B cell (primary cell): ENCODE data around the gene LDHA. TPM values are rescaled to one million over a fixed set of nuclear protein-coding genes. Genes with fewer than 3 reads are reported as not detected.

Experiments used
- ATAC-seq: fragments of 200-7000 bp; cut with Tn5 transposase; one replicate; pipeline ENCODE4 v1.10.0; 2021; ENCODE audit warnings: low read depth, mild to moderate bottlenecking, moderate number of reproducible peaks, moderate library complexity
- CTCF ChIA-PET: fragments of 350-600 bp; sonication (Branson Sonifier 250); formaldehyde crosslinking; loops from one replicate; lab custom pipeline; 2021; ENCODE audit warnings: antibody characterized with exemption, inconsistent platforms; lab: Charles Lee
- POLR2A ChIA-PET: fragments of 350-600 bp; sonication (Branson Sonifier 250); formaldehyde crosslinking; loops from one replicate; lab custom pipeline; 2021; ENCODE audit warnings: antibody characterized with exemption; lab: Charles Lee
- DNase-seq: peaks from one replicate; pipeline ENCODE4 v3.0.0; 2013
- H2AFZ ChIP-seq: 2 replicates; pipeline ENCODE4 v1.6.1; 2012; ENCODE audit warnings: mild to moderate bottlenecking, low read depth, low read length; ENCODE audit not compliant: insufficient read depth, poor library complexity, severe bottlenecking
- H3K27ac ChIP-seq, 2 donors: 1 replicate in 1 of 2; 2 replicates in 1 of 2; pipeline ENCODE4 v1.5.1; 2012 to 2013; ENCODE audit warnings: low read length in 2 of 2, mild to moderate bottlenecking in 2 of 2, moderate library complexity in 1 of 2
- H3K27me3 ChIP-seq, 4 experiments: fragments of 200-600 bp in 1 of 4; sonication (generic) in 1 of 4; replicated peaks in 1 of 4; 1 replicate in 2 of 4; 2 replicates in 2 of 4; pipeline versions ENCODE4 v1.6.1 to v1.7.0; 2013 to 2016; ENCODE audit warnings: low read length in 3 of 4, mild to moderate bottlenecking in 2 of 4, mixed read lengths in 1 of 4, moderate library complexity in 1 of 4; ENCODE audit not compliant: insufficient read depth in 4 of 4, control insufficient read depth in 3 of 4; ENCODE audit errors: control extremely low read depth in 1 of 4
- H3K36me3 ChIP-seq, 2 experiments: replicated peaks in 1 of 2; 1 replicate in 1 of 2; 2 replicates in 1 of 2; pipeline versions ENCODE4 v1.6.1 to v1.7.1; 2013; ENCODE audit warnings: low read length in 1 of 2; ENCODE audit not compliant: insufficient read depth in 2 of 2, control insufficient read depth in 1 of 2; ENCODE audit errors: control extremely low read depth in 1 of 2, extremely low read depth in 1 of 2
- H3K4me1 ChIP-seq, 2 donors: fragments of 200-600 bp in 1 of 2; sonication (generic) in 1 of 2; 1 replicate in 1 of 2; 2 replicates in 1 of 2; pipeline versions ENCODE4 v1.5.1 to v1.6.1; 2013 to 2017; ENCODE audit warnings: low read length in 2 of 2; ENCODE audit not compliant: control insufficient read depth in 2 of 2, insufficient read depth in 2 of 2
- H3K4me2 ChIP-seq: replicated peaks from 2 replicates; pipeline ENCODE3; 2012; ENCODE audit warnings: mild to moderate bottlenecking, low read depth, low read length; ENCODE audit not compliant: poor library complexity, severe bottlenecking
- H3K4me3 ChIP-seq, 5 experiments: fragments of 200-600 bp in 1 of 5; sonication (generic) in 1 of 5; 1 replicate in 3 of 5; 2 replicates in 2 of 5; pipeline versions ENCODE4 v1.5.1 to v1.7.0; 2011 to 2016; ENCODE audit warnings: low read length in 4 of 5, mild to moderate bottlenecking in 4 of 5, low read depth in 2 of 5, control low read depth in 1 of 5, moderate library complexity in 1 of 5; ENCODE audit not compliant: insufficient read depth in 1 of 5; ENCODE audit errors: control extremely low read depth in 1 of 5, extremely low read depth in 1 of 5
- H3K79me2 ChIP-seq: fragments of 200-600 bp; sonication (generic); one replicate; pipeline ENCODE4 v1.6.0; 2016; ENCODE audit warnings: low read length; ENCODE audit not compliant: control insufficient read depth, insufficient read depth
- H3K9ac ChIP-seq: fragments of 200-600 bp; sonication (generic); 2 replicates; pipeline ENCODE4 v1.6.1; 2017; ENCODE audit warnings: mild to moderate bottlenecking, low read length, moderate library complexity
- H3K9me3 ChIP-seq, 3 donors: one replicate each; pipeline versions ENCODE4 v1.6.1 to v1.7.1; 2013; ENCODE audit warnings: low read length in 2 of 3; ENCODE audit not compliant: control insufficient read depth in 2 of 3, insufficient read depth in 1 of 3; ENCODE audit errors: control extremely low read depth in 1 of 3
- H4K20me1 ChIP-seq: 2 replicates; pipeline ENCODE4 v1.6.0; 2012; ENCODE audit warnings: mild to moderate bottlenecking, low read length; ENCODE audit not compliant: insufficient read depth, control insufficient read depth, poor library complexity, severe bottlenecking
- H3K27ac Mint-ChIP-seq: one replicate; pipeline ENCODE4 v1.8.0; 2021; ENCODE audit warnings: mixed read lengths
- H3K27me3 Mint-ChIP-seq: one replicate; pipeline ENCODE4 v1.8.0; 2021; ENCODE audit warnings: mixed read lengths
- H3K4me1 Mint-ChIP-seq: one replicate; pipeline ENCODE4 v1.8.0; 2021; ENCODE audit warnings: mixed read lengths
- H3K4me3 Mint-ChIP-seq: one replicate; pipeline ENCODE4 v1.8.0; 2021; ENCODE audit warnings: mixed read lengths
- H3K9me3 Mint-ChIP-seq: one replicate; pipeline ENCODE4 v1.8.0; 2022; ENCODE audit warnings: mixed read lengths; ENCODE audit not compliant: insufficient read depth
- CTCF ChIP-seq: fragments of 200-600 bp; IDR thresholded peaks from one replicate; pipeline ENCODE4 v1.8.0; 2022; ENCODE audit warnings: antibody characterized with exemption, mild to moderate bottlenecking
- EZH2 ChIP-seq: IDR thresholded peaks from 2 replicates; pipeline ENCODE4 v1.6.1; 2012; ENCODE audit warnings: borderline replicate concordance, low read depth, mild to moderate bottlenecking, moderate library complexity, low read length; ENCODE audit not compliant: insufficient read depth, poor library complexity, severe bottlenecking
- WGBS: methylation state at CpG from one replicate; pipeline ENCODE4 v1.1.5; 2013; ENCODE audit warnings: missing lambda C conversion rate; ENCODE audit not compliant: insufficient coverage; 5-methylcytosine and 5-hydroxymethylcytosine counted together
- intact Hi-C: fragments of 100-400 bp; cut with micrococcal nuclease; formaldehyde crosslinking; loops from one replicate; pipeline ENCODE4 v1.10.0; 2022
- polyA plus RNA-seq: library from polyadenylated mRNA; depleted of rRNA; stranded (reverse); fragments of >200 nt; gene quantifications from 2 replicates; pipeline ENCODE4 v1.2.3, GENCODE V29; 2012
- total RNA-seq, 2 donors: library from RNA; stranded (reverse); fragments of 120-200 nt in 1 of 2; gene quantifications; 1 replicate in 1 of 2; 2 replicates in 1 of 2; pipeline versions ENCODE4 v1.2.3 to v1.2.4, GENCODE V29; 2013 to 2022

Gene LDHA
- total and polyA plus RNA-seq, 2 donors (not counting 1 experiment from before 2014, with no cell fraction given) = 91.2 to 113 TPM

GRCh38 chr11:18419040-18419439, 24.7 kb downstream of the LDHA start:
- Histone ChIP-seq H3K4me1 (no peaks in the 10 kb centered on the region), H3K36me3 (no peaks in the 10 kb centered on the region), H3K9me3 (no peaks in the 10 kb centered on the region), H4K20me1 (no peaks in the 10 kb centered on the region), H3K4me2 (no peak overlapping the region), H3K27me3 (no peaks in the 10 kb centered on the region), H3K79me2 (no peaks in the 10 kb centered on the region), H3K4me3 (no peak overlapping the region), H3K27ac (no peak overlapping the region), H3K9ac (no peak overlapping the region), H2AFZ (no peak overlapping the region)
- CTCF ChIA-PET = no interaction called here
- intact Hi-C loops = no loop called here
- H3K9me3 Mint-ChIP-seq = no peaks in the 10 kb centered on the region
- no peaks in the 10 kb centered on the region for H3K4me1 Mint-ChIP-seq
- no peak for TF ChIP-seq EZH2
- no peak for TF ChIP-seq CTCF
- POLR2A ChIA-PET = no interaction called here
- WGBS = no CpG with 5 or more reads among the region's 2 CpGs
- ATAC-seq (no peak), DNase-seq (no peak)
- no peak overlapping the region for H3K4me3 Mint-ChIP-seq
- peaks cover 4% of the 10 kb centered on the region for H3K27me3 Mint-ChIP-seq
- no peak overlapping the region for H3K27ac Mint-ChIP-seq

DNA sequence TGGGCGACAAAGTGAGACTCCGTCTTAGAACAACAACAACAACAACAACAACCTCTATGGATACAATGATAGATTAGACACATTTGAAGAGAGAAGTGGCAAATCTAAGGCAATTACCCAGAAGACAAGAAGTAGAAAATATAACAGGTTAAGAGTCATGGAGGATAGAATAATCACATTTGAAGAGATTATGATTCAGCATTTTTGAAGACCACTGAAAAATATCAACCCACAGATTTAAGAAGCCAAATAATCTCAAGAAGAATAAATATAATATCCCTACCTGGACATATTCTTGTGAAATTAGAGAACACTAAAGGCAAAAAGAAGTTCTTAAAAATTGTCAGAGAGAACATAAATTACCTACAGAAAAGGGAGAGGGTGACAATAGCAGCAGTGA, 25.7 kb downstream of the LDHA start:
- H3K79me2 ChIP-seq = no peaks in the 10 kb centered on the region
- ChIA-PET POLR2A (no interaction called here), CTCF (no interaction called here)
- H3K9me3 ChIP-seq = no peaks in the 10 kb centered on the region
- H4K20me1 ChIP-seq = no peaks in the 10 kb centered on the region
- Mint-ChIP-seq H3K4me1 (no peaks in the 10 kb centered on the region), H3K27me3 (peaks cover 4% of the 10 kb centered on the region), H3K27ac (no peak overlapping the region), H3K9me3 (no peaks in the 10 kb centered on the region), H3K4me3 (no peak overlapping the region)
- TF ChIP-seq EZH2 = no peak
- TF ChIP-seq CTCF = no peak
- no peak overlapping the region for H2AFZ ChIP-seq
- no peak overlapping the region for H3K4me2 ChIP-seq
- intact Hi-C loops = no loop called here
- no peak overlapping the region for H3K4me3 ChIP-seq
- ATAC-seq = no peak
- H3K27me3 ChIP-seq = peaks cover 0 to under 1% (median 0%) of the 10 kb centered on the region in 4 experiments
- H3K36me3 ChIP-seq = no peaks in the 10 kb centered on the region
- H3K4me1 ChIP-seq = no peaks in the 10 kb centered on the region
- whole genome bisulfite sequencing = no CpG with 5 or more reads among the region's 2 CpGs
- H3K9ac ChIP-seq = no peak overlapping the region
- H3K27ac ChIP-seq = no peak overlapping the region
- no peak for DNase-seq
